Mucosa of rectum (tissue), 2 donors: ENCODE measurements around the gene PLLP.
"Not testable (repeated sequence)": the region's sequence is repeated elsewhere in the genome, so short reads cannot be mapped to it uniquely, and the experiment has no call there.

Source experiments
- H3K27ac ChIP-seq, 2 donors: one replicate each; pipeline ENCODE4 v1.7.0; 2013; ENCODE audit warnings: inconsistent platforms in 2 of 2, low read depth in 2 of 2, low read length in 2 of 2
- H3K27me3 ChIP-seq, 2 donors: one replicate each; pipeline ENCODE4 v1.7.0; 2013; ENCODE audit warnings: low read length in 2 of 2; ENCODE audit not compliant: control insufficient read depth in 2 of 2, insufficient read depth in 2 of 2
- H3K36me3 ChIP-seq, 2 donors: one replicate each; pipeline ENCODE4 v1.7.0; 2013; ENCODE audit warnings: low read length in 2 of 2; ENCODE audit not compliant: control insufficient read depth in 2 of 2, insufficient read depth in 2 of 2
- H3K4me1 ChIP-seq, 2 donors: one replicate each; pipeline ENCODE4 v1.7.0; 2013; ENCODE audit warnings: low read length in 2 of 2, mild to moderate bottlenecking in 1 of 2; ENCODE audit not compliant: control insufficient read depth in 2 of 2, insufficient read depth in 2 of 2
- H3K4me3 ChIP-seq, 2 donors: one replicate each; pipeline ENCODE4 v1.7.0; 2013; ENCODE audit warnings: low read length in 2 of 2
- H3K9ac ChIP-seq, 2 donors: one replicate each; pipeline ENCODE4 v1.7.0; 2013; ENCODE audit warnings: low read length in 2 of 2, low read depth in 1 of 2, mild to moderate bottlenecking in 1 of 2
- H3K9me3 ChIP-seq, 2 donors: one replicate each; pipeline ENCODE4 v1.7.0; 2013; ENCODE audit warnings: low read length in 2 of 2; ENCODE audit not compliant: control insufficient read depth in 2 of 2
- donor health status: healthy.
- donor health status: Normal muscosa, but diverticular disease.

Gene PLLP

GRCh38 chr16:57273826-57274225 is 10.6 kb downstream of the PLLP start:
- H3K9ac ChIP-seq = no peak overlapping the region
- peaks cover 9 to 18% of the 10 kb centered on the region in 2 donors for H3K4me1 ChIP-seq

GRCh38 chr16:57273359-57273758 is 11.1 kb downstream of the PLLP start:
- H3K27ac ChIP-seq = no peak overlapping the region
- H3K36me3 ChIP-seq = no peaks in the 10 kb centered on the region
- H3K4me1 ChIP-seq = peaks cover 9 to 22% of the 10 kb centered on the region in 2 donors

More at GRCh38 chr16:57273826-57274225, 10.6 kb downstream of the PLLP start:
- H3K9me3 ChIP-seq = no peaks in the 10 kb centered on the region
- no peak overlapping the region for H3K27ac ChIP-seq
- H3K27me3 ChIP-seq = no peaks in the 10 kb centered on the region
- no peaks in the 10 kb centered on the region for H3K36me3 ChIP-seq
- no peak overlapping the region for H3K4me3 ChIP-seq

GRCh38 chr16:57271867-57272495 is 12.5 kb downstream of the PLLP start:
- Histone ChIP-seq H3K4me1 (peaks cover 8 to 32% of the 10 kb centered on the region in 2 donors), H3K9ac (no peak overlapping the region), H3K36me3 (no peaks in the 10 kb centered on the region), H3K9me3 (no peaks in the 10 kb centered on the region), H3K27me3 (no peaks in the 10 kb centered on the region), H3K4me3 (no peak overlapping the region), H3K27ac (no peak overlapping the region)

More at GRCh38 chr16:57273359-57273758, 11.1 kb downstream of the PLLP start:
- Histone ChIP-seq H3K9me3 (no peaks in the 10 kb centered on the region), H3K9ac (no peak overlapping the region), H3K4me3 (no peak overlapping the region), H3K27me3 (no peaks in the 10 kb centered on the region)

- H3K9me3 ChIP-seq = no peaks in the 10 kb centered on the region
- H3K4me3 ChIP-seq = no peak overlapping the region
- no peaks in the 10 kb centered on the region for H3K36me3 ChIP-seq
- no peaks in the 10 kb centered on the region for H3K27me3 ChIP-seq
- peaks cover 12 to 35% of the 10 kb centered on the region in 2 donors for H3K4me1 ChIP-seq
- H3K9ac ChIP-seq = no peak overlapping the region
- no peak overlapping the region for H3K27ac ChIP-seq
Observed at GRCh38 chr16:57271063-57271345, 13.5 kb downstream of the PLLP start.

GRCh38 chr16:57270221-57271062 is 14.0 kb downstream of the PLLP start:
- no peaks in the 10 kb centered on the region for H3K36me3 ChIP-seq
- peak overlapping the region in 1 of 2 donors; percentile 10 for H3K9ac ChIP-seq
- no peaks in the 10 kb centered on the region for H3K27me3 ChIP-seq
- peaks cover 15 to 39% of the 10 kb centered on the region in 2 donors for H3K4me1 ChIP-seq
- no peak overlapping the region for H3K4me3 ChIP-seq
- no peak overlapping the region for H3K27ac ChIP-seq
- H3K9me3 ChIP-seq = no peaks in the 10 kb centered on the region

GRCh38 chr16:57268804-57269800 is 15.4 kb downstream of the PLLP start:
- Histone ChIP-seq H3K36me3 (no peaks in the 10 kb centered on the region), H3K9ac (peak overlapping the region; percentile 38 to 78), H3K27ac (peak overlapping the region; percentile 64 to 88), H3K27me3 (no peaks in the 10 kb centered on the region), H3K9me3 (no peaks in the 10 kb centered on the region), H3K4me1 (peaks cover 21 to 53% of the 10 kb centered on the region in 2 donors), H3K4me3 (no peak overlapping the region)

GRCh38 chr16:57267343-57267742 is 17.1 kb downstream of the PLLP start:
- peaks cover 21 to 49% of the 10 kb centered on the region in 2 donors for H3K4me1 ChIP-seq
- peak overlapping the region in 1 of 2 donors; percentile 94 for H3K27ac ChIP-seq
- H3K27me3 ChIP-seq, H3K9ac ChIP-seq, H3K4me3 ChIP-seq, H3K36me3 ChIP-seq, H3K9me3 ChIP-seq: not testable (repeated sequence)

- Histone ChIP-seq H3K36me3 (no peaks in the 10 kb centered on the region), H3K4me1 (peaks cover 21 to 49% of the 10 kb centered on the region in 2 donors), H3K27me3 (no peaks in the 10 kb centered on the region), H3K9ac (peak overlapping the region in 1 of 2 donors; percentile 64), H3K27ac (peak overlapping the region; percentile 72 to 94), H3K9me3 (no peaks in the 10 kb centered on the region), H3K4me3 (peak overlapping the region; percentile 1 to 38)
Observed at GRCh38 chr16:57266531-57267260, 17.8 kb downstream of the PLLP start.

GRCh38 chr16:57265850-57266530 is 18.5 kb downstream of the PLLP start:
- Histone ChIP-seq H3K9me3 (no peaks in the 10 kb centered on the region), H3K9ac (peak overlapping the region in 1 of 2 donors; percentile 64), H3K4me3 (peak overlapping the region; percentile 1 to 38), H3K4me1 (peaks cover 21 to 49% of the 10 kb centered on the region in 2 donors), H3K36me3 (no peaks in the 10 kb centered on the region), H3K27ac (peak overlapping the region; percentile 72 to 94), H3K27me3 (no peaks in the 10 kb centered on the region)
